Activated naive CD4-positive, alpha-beta T cell treated with anti-CD3 and anti-CD28 coated beads, Interleukin-2, amount 10 ng/mL, durations not matched to agents 7 days and 5 days (primary cell): ENCODE data around the gene POLR1A.

ENCODE experiments used
- CTCF ChIA-PET: fragments of 350-600 bp; sonication (Branson Sonifier 250); formaldehyde crosslinking; loops from one replicate; lab custom pipeline; 2021; ENCODE audit warnings: antibody characterized with exemption; lab: Charles Lee
- DNase-seq: peaks from one replicate; pipeline ENCODE4 v3.0.0-alpha.2; 2020
- H3K27ac Mint-ChIP-seq: one replicate; pipeline ENCODE4 v1.8.0; 2021; ENCODE audit warnings: mild to moderate bottlenecking, moderate library complexity, mixed read lengths
- H3K27me3 Mint-ChIP-seq: one replicate; pipeline ENCODE4 v1.8.0; 2021; ENCODE audit warnings: mild to moderate bottlenecking, mixed read lengths
- H3K36me3 Mint-ChIP-seq: one replicate; pipeline ENCODE4 v1.8.0; 2021; ENCODE audit warnings: mixed read lengths
- H3K4me1 Mint-ChIP-seq: one replicate; pipeline ENCODE4 v1.8.0; 2021; ENCODE audit warnings: mixed read lengths
- H3K4me3 Mint-ChIP-seq: one replicate; pipeline ENCODE4 v1.8.0; 2021; ENCODE audit warnings: mild to moderate bottlenecking, moderate library complexity, mixed read lengths
- H3K9me3 Mint-ChIP-seq: one replicate; pipeline ENCODE4 v1.8.0; 2021; ENCODE audit warnings: mixed read lengths

The POLR1A gene

DNA sequence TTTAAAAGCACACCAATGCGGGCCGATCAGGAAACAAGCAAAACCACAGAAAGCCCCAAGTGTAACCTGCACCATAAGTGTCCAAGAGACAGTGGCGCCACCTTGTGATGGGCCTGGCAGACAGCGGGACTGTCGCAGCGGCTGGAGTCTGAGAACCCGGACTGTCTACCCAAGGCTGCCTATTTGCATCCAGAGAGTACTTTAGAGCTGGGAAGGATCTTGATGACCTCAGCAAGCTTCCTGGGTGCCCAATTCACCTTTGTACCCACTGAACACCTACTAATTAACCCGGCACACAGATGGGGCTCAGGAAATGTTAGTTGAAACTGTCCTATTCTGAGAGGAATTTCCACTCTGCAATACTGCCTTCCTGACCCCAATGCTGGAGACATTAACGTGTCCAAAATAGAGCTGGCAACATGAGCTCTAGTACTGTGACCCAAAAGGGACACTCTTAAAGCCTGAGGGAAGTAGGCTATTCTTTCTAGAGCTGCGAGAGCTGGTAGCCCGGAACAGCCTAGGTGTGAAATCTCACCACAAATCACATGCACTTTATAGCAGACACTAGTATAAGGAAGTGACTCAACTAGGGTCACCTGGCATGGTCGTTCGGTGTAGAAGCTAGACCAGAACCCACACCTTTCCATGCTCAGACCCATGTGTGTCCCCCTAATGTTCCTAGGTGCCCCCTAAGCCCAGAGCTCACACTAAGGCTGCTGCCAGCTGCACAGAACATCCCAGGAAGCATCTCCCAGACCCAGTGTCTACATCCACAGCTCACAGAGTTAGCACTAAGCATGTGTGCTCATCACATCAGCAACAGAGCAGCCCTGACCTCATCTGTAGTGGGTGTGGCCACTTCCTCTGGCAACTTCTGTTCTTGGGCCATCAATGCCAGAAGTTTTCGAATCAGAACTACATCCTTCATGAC is 25.4 kb downstream of the POLR1A start:
- peak overlapping the region; percentile 81 for H3K27ac Mint-ChIP-seq

DNA sequence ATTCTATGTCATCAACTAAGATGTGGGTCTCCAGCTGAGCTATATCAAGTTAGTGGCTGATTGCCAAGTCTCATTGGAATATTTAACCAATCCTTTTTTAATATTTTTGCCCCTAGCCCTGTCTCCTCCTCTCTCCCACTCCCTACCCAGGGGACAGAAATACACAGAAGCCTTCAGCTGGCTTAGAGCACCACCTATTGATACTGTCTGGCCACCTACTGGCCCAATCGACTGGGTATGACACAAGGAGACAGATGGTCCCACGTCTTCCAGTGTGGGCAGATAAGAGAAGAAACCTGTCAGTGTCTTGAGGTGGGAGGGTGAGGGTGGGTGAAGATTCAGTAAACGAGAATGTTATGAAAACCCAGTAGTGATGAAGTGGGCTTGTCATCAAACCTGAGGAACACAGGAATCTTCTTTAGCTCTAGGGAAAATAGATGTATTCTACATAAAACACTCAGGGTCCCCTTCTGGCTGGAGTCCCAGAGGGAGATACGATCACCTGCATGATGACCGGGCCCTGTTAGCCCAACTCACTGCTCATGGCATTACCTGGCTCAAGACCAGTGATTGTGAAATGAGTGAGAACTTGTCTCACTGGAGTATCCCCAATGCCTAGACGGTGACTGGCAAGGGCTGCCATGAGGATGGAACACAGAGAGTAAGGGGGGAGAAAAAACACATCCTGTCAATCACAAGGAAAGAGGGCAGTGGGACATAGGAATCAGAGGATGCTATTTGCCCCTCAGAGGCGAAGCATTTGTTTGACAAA is 26.7 kb downstream of the POLR1A start:
- H3K4me1 Mint-ChIP-seq, result peaks cover 45% of the 10 kb centered on the region
- peak overlapping the region; percentile 58 for H3K27ac Mint-ChIP-seq
- peaks cover 38% of the 10 kb centered on the region for H3K36me3 Mint-ChIP-seq
- CTCF ChIA-PET, result interaction anchor here (0.8 to 9.3 kb wide), 29 partner anchors 11 to 399 kb away, joined by 3 to 420 read pairs (median 5); partner anchors contain the start of gene ST3GAL5
- no peak overlapping the region for H3K4me3 Mint-ChIP-seq
- DNase-seq, result peak; percentile 72
- H3K27me3 Mint-ChIP-seq, result no peaks in the 10 kb centered on the region
- no peaks in the 10 kb centered on the region for H3K9me3 Mint-ChIP-seq

More for the DNA sequence above, 25.4 kb downstream of the POLR1A start:
- Mint-ChIP-seq H3K4me3 (no peak overlapping the region), H3K9me3 (no peaks in the 10 kb centered on the region), H3K4me1 (peaks cover 45% of the 10 kb centered on the region), H3K27me3 (no peaks in the 10 kb centered on the region), H3K36me3 (peaks cover 37% of the 10 kb centered on the region)
- DNase-seq, result peak; percentile 92
- CTCF ChIA-PET, result interaction anchor here (0.6 to 9.3 kb wide), 39 partner anchors 9 to 458 kb away, joined by 3 to 420 read pairs (median 4); partner anchors contain the start of genes POLR1A, PTCD3 and ST3GAL5

DNA sequence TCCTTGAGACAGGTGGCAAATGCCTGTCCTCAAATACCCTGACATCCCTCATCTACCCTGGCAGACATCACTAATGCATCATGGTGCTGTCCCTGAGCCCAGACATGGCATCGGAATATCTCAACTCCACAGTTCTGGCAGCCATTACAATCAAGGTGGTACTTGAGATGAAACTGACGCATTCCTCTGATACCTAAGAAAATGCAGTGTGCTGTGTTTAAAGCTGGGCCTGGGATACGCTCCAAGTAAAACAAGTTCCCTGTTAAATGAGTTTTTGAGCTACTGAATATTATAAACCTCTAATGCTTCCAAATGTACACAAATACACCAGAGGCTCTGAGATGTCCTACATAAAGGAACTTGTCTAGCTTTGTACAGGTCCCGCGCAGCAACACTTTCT is 29.8 kb downstream of the POLR1A start:
- CTCF ChIA-PET, result interaction anchor here (0.7 to 9.3 kb wide), 5 partner anchors 10 to 248 kb away, joined by 3 to 420 read pairs (median 3); partner anchors contain the start of gene ST3GAL5
- Mint-ChIP-seq H3K36me3 (peaks cover 50% of the 10 kb centered on the region), H3K4me1 (peaks cover 47% of the 10 kb centered on the region), H3K27me3 (no peaks in the 10 kb centered on the region), H3K9me3 (no peaks in the 10 kb centered on the region), H3K4me3 (no peak overlapping the region), H3K27ac (no peak overlapping the region)
- DNase-seq, result no peak

DNA sequence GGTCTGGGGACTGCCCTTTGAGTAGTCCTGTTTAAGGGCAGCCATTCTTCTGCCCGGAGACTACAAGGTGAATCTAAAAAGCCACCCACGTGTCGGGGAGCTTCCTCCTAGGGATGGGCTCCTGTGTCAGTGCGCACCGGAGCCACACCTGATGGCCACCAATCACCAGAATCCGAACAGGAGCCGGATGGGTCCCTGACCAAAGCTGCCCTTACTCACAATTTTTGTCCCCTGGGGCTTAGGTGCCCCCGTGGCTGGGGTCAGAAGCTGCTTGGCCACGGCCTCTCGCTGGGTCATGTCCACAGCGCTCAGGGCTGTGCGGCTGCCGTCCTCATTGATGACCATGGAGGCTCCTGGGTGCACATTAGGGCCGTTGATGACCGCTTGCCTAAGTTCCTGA is 30.9 kb downstream of the POLR1A start:
- no peak overlapping the region for H3K4me3 Mint-ChIP-seq
- no peak overlapping the region for H3K27ac Mint-ChIP-seq
- H3K4me1 Mint-ChIP-seq, result peaks cover 37% of the 10 kb centered on the region
- peaks cover 57% of the 10 kb centered on the region for H3K36me3 Mint-ChIP-seq
- H3K9me3 Mint-ChIP-seq, result no peaks in the 10 kb centered on the region
- no peaks in the 10 kb centered on the region for H3K27me3 Mint-ChIP-seq
- DNase-seq, result no peak
- CTCF ChIA-PET, result interaction anchor here (0.7 to 9.3 kb wide), 3 partner anchors 187 to 254 kb away, joined by 3 to 420 read pairs (median 3); no protein-coding TSS in a partner anchor

DNA sequence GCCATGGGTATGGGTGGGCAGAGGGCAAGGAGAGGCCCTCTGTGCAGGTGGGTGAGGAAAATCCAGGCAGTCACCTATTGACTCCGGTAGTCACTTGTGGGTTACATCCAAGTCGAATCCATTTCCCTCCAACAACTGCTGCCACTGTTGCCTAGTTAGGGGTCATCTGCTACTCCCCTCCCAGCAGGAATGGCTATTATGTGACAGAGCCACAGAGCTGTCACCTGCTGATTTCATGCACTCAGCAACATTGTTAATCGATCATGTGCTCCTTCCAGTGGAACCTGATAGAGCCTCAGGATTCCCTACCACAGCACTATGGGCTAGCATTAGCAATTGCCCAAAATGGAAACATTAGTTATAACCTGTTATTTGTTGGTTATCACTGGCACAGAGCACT is 31.4 kb downstream of the POLR1A start:
- no peak overlapping the region for H3K4me3 Mint-ChIP-seq
- peaks cover 35% of the 10 kb centered on the region for H3K4me1 Mint-ChIP-seq
- CTCF ChIA-PET, result interaction anchor here (0.7 to 9.3 kb wide), 2 partner anchors 246 to 253 kb away, joined by 3 to 420 read pairs; no protein-coding TSS in a partner anchor
- no peaks in the 10 kb centered on the region for H3K9me3 Mint-ChIP-seq
- DNase-seq, result no peak
- H3K27me3 Mint-ChIP-seq, result no peaks in the 10 kb centered on the region
- H3K36me3 Mint-ChIP-seq, result peaks cover 59% of the 10 kb centered on the region
- peak overlapping the region; percentile 50 for H3K27ac Mint-ChIP-seq

DNA sequence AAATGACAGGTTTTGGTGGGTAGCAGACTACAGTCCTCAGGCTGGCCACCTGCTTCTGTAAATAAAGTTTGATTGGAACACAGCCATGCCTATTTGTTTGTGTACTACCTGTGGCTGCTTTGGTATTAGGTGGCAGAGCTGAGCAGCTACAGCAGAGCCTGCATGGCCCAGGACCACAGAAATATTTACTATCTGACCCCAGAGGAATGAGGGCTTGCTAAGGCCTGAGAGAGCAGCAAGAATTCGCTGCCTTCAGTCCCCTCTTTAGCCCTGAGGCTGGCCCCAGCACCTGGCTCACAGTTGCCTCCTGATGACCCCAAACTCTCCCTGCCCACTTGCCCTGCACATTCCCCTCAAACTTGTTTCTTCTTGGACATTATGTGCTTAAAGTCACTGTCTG is 32.5 kb downstream of the POLR1A start:
- Mint-ChIP-seq H3K4me3 (no peak overlapping the region), H3K4me1 (peaks cover 34% of the 10 kb centered on the region), H3K27me3 (no peaks in the 10 kb centered on the region), H3K36me3 (peaks cover 55% of the 10 kb centered on the region), H3K9me3 (no peaks in the 10 kb centered on the region), H3K27ac (no peak overlapping the region)
- no peak for DNase-seq
- CTCF ChIA-PET, result interaction anchor here (0.9 kb wide), 1 partner anchor 246 kb away, joined by 3 read pairs; no protein-coding TSS in a partner anchor

DNA sequence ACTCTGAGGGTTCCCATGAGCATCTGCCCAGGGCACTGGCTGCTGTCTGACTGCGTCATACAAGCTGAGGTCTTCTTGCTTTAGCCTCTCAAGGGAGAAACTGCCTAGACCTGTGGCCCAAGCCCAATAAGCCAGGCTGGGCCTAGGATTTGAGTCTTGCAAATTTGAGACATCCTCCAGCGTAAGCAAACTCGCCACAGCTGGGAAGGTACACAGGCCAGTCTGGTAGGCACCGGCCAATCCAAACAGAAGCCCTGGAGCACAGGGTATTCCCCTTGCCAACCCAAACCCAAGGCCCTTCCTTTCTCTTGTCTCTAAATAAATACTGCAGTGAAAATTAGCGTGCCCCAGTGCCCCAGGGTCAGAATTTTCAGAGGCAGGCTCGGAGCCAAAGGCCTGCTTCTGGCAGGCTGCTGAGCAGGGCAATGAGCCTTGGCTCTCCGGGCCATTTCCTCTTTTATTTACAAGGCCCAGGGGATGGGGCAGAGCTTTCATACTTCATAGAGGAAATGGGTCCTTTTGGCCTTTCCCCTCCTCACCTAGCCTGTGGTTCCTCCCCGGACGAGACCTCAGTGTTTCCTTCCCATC is 33.3 kb downstream of the POLR1A start:
- Mint-ChIP-seq H3K27ac (no peak overlapping the region), H3K36me3 (peaks cover 51% of the 10 kb centered on the region), H3K27me3 (no peaks in the 10 kb centered on the region), H3K4me1 (peaks cover 32% of the 10 kb centered on the region), H3K9me3 (no peaks in the 10 kb centered on the region), H3K4me3 (no peak overlapping the region)
- CTCF ChIA-PET, result interaction anchor here (0.9 to 1.6 kb wide), 3 partner anchors 242 to 245 kb away, joined by 3 to 6 read pairs (median 4); no protein-coding TSS in a partner anchor
- DNase-seq, result no peak

DNA sequence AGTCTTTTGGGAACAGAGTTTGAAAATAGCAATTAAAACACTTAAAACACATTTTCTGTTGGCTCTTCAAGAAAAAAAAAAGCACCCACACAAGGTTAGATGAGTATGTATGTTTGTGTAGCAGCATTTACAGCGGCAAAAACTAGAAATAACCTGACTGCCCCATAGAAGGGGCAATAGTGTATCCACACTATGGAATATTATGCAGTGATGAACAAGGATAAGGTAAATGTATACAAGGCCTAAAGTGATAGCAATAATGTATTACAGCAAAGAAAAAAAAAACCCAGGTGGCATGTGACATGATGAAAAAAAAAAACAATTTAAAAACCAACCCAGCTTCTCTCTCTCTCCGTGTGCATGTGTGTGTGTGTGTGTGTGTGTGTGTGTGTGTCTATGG is 34.8 kb downstream of the POLR1A start:
- no peaks in the 10 kb centered on the region for H3K27me3 Mint-ChIP-seq
- H3K4me3 Mint-ChIP-seq, result no peak overlapping the region
- H3K27ac Mint-ChIP-seq, result no peak overlapping the region
- H3K36me3 Mint-ChIP-seq, result peaks cover 42% of the 10 kb centered on the region
- H3K4me1 Mint-ChIP-seq, result peaks cover 26% of the 10 kb centered on the region
- DNase-seq, result no peak
- no peaks in the 10 kb centered on the region for H3K9me3 Mint-ChIP-seq
- CTCF ChIA-PET, result no interaction called here

DNA sequence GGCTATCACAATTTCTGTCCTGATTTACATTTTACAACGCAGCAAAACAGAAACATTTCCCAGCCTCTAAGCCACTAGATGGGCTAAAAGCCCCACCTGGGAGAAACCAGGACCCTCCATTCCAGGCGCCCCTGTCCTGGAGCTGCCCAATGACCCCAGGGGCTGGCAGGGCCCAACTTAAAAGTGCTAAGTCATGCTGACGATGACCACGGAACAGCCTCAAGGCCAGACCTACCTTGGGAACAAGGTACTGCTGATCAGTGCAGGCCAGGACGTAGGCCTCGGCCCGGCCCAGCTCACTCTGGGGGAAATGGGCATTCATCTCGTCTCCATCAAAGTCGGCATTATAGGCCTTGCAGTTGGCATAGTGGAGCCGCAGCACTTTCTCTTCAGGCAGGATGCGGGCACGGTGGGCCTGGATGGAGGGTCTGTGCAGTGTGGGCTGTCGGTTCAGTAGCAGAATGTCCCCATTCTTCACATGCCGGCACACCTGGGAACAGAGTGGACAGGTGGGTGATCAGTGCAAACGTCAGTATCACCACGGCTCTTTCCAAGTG is 35.8 kb downstream of the POLR1A start:
- Mint-ChIP-seq H3K27me3 (no peaks in the 10 kb centered on the region), H3K36me3 (peaks cover 49% of the 10 kb centered on the region), H3K4me1 (peaks cover 26% of the 10 kb centered on the region), H3K27ac (no peak overlapping the region), H3K9me3 (no peaks in the 10 kb centered on the region), H3K4me3 (no peak overlapping the region)
- no peak for DNase-seq
- CTCF ChIA-PET, result interaction anchor here (0.6 to 1.2 kb wide), 2 partner anchors 26 to 242 kb away, joined by 3 to 5 read pairs; no protein-coding TSS in a partner anchor

DNA sequence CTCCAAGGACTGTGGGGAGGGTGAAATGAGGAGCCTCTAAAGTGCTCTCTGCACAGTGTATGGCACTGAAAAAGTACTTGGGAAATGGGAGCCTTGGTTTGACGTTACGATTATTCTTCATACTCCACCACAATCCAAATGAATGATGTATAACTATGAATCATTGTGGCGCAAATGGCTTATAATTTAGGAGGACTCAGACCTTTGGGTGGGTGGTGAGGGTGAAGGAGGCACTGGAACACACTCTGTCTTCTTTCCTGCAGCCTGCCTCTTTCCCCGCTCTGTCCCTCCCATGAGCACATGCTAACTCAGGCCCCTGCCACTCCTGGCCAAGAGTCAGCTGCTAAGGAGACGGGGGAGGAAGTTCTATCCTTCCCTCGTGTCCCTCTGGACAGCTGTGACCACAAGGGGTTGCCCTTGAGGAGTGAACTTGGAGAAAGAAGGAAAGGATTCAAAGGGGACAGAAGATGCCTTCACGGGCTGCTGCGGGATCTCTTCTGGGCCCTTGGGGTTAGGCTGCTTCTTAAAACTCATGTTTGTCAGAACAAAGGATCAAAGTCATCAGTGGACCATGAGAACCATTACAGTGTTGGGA is 36.5 kb downstream of the POLR1A start:
- Mint-ChIP-seq H3K27me3 (no peaks in the 10 kb centered on the region), H3K9me3 (no peaks in the 10 kb centered on the region), H3K4me3 (no peak overlapping the region), H3K36me3 (peaks cover 54% of the 10 kb centered on the region), H3K4me1 (peaks cover 26% of the 10 kb centered on the region), H3K27ac (no peak overlapping the region)
- CTCF ChIA-PET, result interaction anchor here (1.0 to 1.7 kb wide), 6 partner anchors 9 to 242 kb away, joined by 3 to 8 read pairs (median 4); no protein-coding TSS in a partner anchor
- no peak for DNase-seq

DNA sequence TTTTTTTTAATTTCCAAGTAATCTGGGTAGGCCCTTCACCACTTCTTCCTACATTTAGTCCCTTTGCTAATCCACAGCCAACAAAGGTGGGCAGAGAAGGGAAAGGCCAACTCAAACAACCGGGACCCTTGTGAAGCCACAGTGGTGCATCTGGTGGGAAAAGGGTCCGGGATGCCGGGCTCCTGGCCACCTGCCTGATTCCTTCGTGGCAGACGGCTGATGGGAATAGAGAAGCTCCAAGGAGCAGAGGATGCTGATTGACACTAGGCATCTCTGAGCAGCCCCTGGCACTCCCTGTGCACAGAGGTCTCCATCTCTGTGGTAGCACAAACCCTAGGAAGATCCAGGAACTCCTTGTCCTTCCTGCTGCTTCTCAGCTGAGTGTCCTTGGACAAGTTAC is 37.0 kb downstream of the POLR1A start:
- Mint-ChIP-seq H3K27ac (no peak overlapping the region), H3K9me3 (peaks cover 1% of the 10 kb centered on the region), H3K4me3 (no peak overlapping the region), H3K4me1 (peaks cover 26% of the 10 kb centered on the region), H3K27me3 (no peaks in the 10 kb centered on the region), H3K36me3 (peaks cover 60% of the 10 kb centered on the region)
- CTCF ChIA-PET, result interaction anchor here (1.0 to 1.8 kb wide), 7 partner anchors 9 to 242 kb away, joined by 3 to 8 read pairs (median 6); no protein-coding TSS in a partner anchor
- no peak for DNase-seq

DNA sequence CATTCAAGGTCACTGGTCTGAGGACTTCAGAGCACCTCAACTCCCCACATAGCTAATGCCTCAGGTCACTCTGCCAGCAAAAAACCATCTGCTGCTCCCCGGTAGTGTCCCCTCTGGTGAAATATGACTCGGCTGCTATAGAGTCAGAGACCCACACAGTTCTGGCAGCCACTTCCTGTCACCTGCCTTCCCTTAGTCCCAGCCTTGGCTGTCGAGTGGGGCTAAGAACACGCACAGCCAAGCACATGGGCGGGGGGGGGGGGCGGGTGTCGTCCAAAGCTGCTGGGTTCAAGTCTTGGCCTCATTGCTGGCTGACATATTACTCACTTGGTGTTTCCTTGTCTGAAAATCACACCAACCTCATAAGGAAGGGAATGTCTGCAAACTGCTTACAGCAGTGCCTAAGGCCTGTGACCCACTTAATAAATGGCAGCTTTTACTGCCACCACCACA is 37.5 kb downstream of the POLR1A start:
- peaks cover 1% of the 10 kb centered on the region for H3K9me3 Mint-ChIP-seq
- no peak overlapping the region for H3K4me3 Mint-ChIP-seq
- H3K27me3 Mint-ChIP-seq, result no peaks in the 10 kb centered on the region
- CTCF ChIA-PET, result interaction anchor here (1.0 to 1.8 kb wide), 9 partner anchors 10 to 241 kb away, joined by 3 to 8 read pairs (median 4); partner anchors contain the start of gene ST3GAL5
- peak; percentile 70 for DNase-seq
- peaks cover 64% of the 10 kb centered on the region for H3K36me3 Mint-ChIP-seq
- peak overlapping the region; percentile 68 for H3K27ac Mint-ChIP-seq
- H3K4me1 Mint-ChIP-seq, result peaks cover 26% of the 10 kb centered on the region
